Naive B cell (primary cell): ENCODE data around the gene HGF. TPM values are rescaled to one million over a fixed set of nuclear protein-coding genes. Genes with fewer than 3 reads are reported as not detected.
A peak's percentile ranks its signal among the peaks of the same experiment; 100 is the strongest.

Source experiments
- ATAC-seq, 2 donors: fragments of 150-1000 bp; cut with Tn5 transposase; 2 replicates each; pipeline ENCODE4 v1.10.0; 2021; ENCODE audit warnings: low read depth in 2 of 2, mild to moderate bottlenecking in 2 of 2, moderate library complexity in 2 of 2
- DNase-seq: peaks from one replicate; pipeline ENCODE4 v3.0.0; 2022
- H3K27ac Mint-ChIP-seq, 6 donors: one replicate each; pipeline ENCODE4 v1.8.0; 2020 to 2022; ENCODE audit warnings: mild to moderate bottlenecking in 6 of 6, mixed read lengths in 6 of 6, moderate library complexity in 5 of 6, inconsistent platforms in 2 of 6
- H3K27me3 Mint-ChIP-seq, 3 donors: one replicate each; pipeline ENCODE4 v1.8.0; 2021 to 2022; ENCODE audit warnings: mixed read lengths in 3 of 3, mild to moderate bottlenecking in 1 of 3
- H3K36me3 Mint-ChIP-seq, 2 donors: one replicate each; pipeline ENCODE4 v1.8.0; 2020 to 2022; ENCODE audit warnings: mixed read lengths in 2 of 2, inconsistent platforms in 1 of 2, mild to moderate bottlenecking in 1 of 2
- H3K4me1 Mint-ChIP-seq, 3 donors: one replicate each; pipeline ENCODE4 v1.8.0; 2020 to 2022; ENCODE audit warnings: mixed read lengths in 3 of 3, inconsistent platforms in 1 of 3, mild to moderate bottlenecking in 1 of 3, moderate library complexity in 1 of 3
- H3K4me3 Mint-ChIP-seq, 8 donors: one replicate each; pipeline ENCODE4 v1.8.0; 2020 to 2022; ENCODE audit warnings: mild to moderate bottlenecking in 8 of 8, mixed read lengths in 8 of 8, moderate library complexity in 8 of 8, inconsistent platforms in 2 of 8
- H3K9me3 Mint-ChIP-seq, 7 donors: one replicate each; pipeline ENCODE4 v1.8.0; 2020 to 2022; ENCODE audit warnings: mixed read lengths in 7 of 7, mild to moderate bottlenecking in 5 of 7, inconsistent platforms in 2 of 7, moderate library complexity in 1 of 7
- polyA plus RNA-seq, 6 donors: library from polyadenylated mRNA; unstranded; fragments of 300-500 nt; fragmentation: Illumina TruSeq; gene quantifications; one replicate each; pipeline ENCODE4 v1.2.3, GENCODE V29; 2021; ENCODE audit warnings: low read depth in 6 of 6

Gene HGF
- polyA plus RNA-seq, 6 donors from 2014 or later, result 0.31 to 0.53 TPM; not detected in 4

- no peak for DNase-seq
- no peak overlapping the region for H3K4me3 Mint-ChIP-seq
- H3K36me3 Mint-ChIP-seq, result no peaks in the 10 kb centered on the region
- H3K27me3 Mint-ChIP-seq, result no peaks in the 10 kb centered on the region
- peaks cover 0 to 4% (median 0%) of the 10 kb centered on the region in 7 donors for H3K9me3 Mint-ChIP-seq
- H3K27ac Mint-ChIP-seq, result no peak overlapping the region
- no peak for ATAC-seq
- H3K4me1 Mint-ChIP-seq, result no peaks in the 10 kb centered on the region
Measured at GRCh38 chr7:81676105-81676811, 93.6 kb downstream of the HGF start.

GRCh38 chr7:81674431-81674830 lies 95.4 kb downstream of the HGF start:
- DNase-seq, result no peak
- H3K4me1 Mint-ChIP-seq, result no peaks in the 10 kb centered on the region
- H3K36me3 Mint-ChIP-seq, result no peaks in the 10 kb centered on the region
- H3K4me3 Mint-ChIP-seq, result no peak overlapping the region
- no peaks in the 10 kb centered on the region for H3K9me3 Mint-ChIP-seq
- no peak for ATAC-seq
- no peak overlapping the region for H3K27ac Mint-ChIP-seq
- H3K27me3 Mint-ChIP-seq, result no peaks in the 10 kb centered on the region

- Mint-ChIP-seq H3K27me3 (no peaks in the 10 kb centered on the region), H3K27ac (no peak overlapping the region), H3K9me3 (no peaks in the 10 kb centered on the region), H3K4me3 (no peak overlapping the region), H3K4me1 (no peaks in the 10 kb centered on the region), H3K36me3 (no peaks in the 10 kb centered on the region)
- DNase-seq (no peak), ATAC-seq (no peak)
Measured at GRCh38 chr7:81672872-81673271, 97.0 kb downstream of the HGF start.

DNA sequence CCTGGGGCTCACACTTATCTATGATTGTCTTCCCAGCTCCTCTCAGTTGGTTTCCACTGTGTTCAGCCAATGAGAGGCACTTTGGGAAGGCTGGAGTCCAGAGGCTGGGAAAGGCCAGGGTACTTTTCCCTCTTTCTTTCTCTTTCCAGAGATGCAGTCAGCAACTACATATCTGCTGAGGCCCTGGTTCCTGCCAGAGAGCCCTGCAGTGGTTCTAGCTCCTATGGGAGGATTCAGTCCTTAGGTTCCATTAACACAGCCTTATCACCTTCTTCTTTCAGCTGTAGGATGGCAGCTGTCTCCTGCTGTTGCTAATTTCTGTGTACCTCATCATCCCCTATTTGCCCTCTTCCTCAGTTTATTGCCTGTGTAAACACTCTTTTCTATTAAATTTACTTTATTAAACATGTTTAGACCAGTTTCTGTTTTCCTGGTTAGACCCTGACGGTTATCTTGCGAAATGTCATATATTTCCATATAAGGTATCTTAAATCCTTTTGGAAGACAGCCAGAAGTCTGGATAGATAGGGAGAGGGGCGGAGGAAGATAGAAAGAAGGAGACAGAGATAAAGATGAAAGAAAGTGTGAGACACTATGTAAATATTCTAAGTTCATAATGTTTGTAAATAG lies 100.3 kb downstream of the HGF start:
- Mint-ChIP-seq H3K4me3 (no peak overlapping the region), H3K27ac (no peak overlapping the region), H3K36me3 (no peaks in the 10 kb centered on the region), H3K27me3 (no peaks in the 10 kb centered on the region), H3K9me3 (no peaks in the 10 kb centered on the region), H3K4me1 (no peaks in the 10 kb centered on the region)
- no peak for DNase-seq
- ATAC-seq, result no peak

DNA sequence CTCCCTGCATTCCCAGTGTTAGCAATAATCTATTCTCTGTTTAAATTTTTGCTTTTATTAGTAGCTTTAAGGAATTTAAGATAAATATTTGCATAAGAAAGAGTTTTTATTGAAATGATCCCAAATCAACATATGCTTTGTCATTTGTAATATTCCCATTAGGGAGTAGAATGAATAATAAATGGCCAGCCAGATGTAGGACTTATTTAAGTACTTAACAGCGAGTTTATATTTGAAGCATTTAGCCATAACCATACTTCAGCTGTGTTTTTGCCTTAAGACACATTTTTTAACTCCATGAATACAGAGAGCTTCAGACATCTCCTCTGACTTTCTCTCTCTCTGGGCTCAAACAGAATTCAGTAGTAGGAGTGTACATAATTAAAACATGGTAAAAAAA lies 103.6 kb downstream of the HGF start:
- Mint-ChIP-seq H3K27me3 (no peaks in the 10 kb centered on the region), H3K9me3 (no peaks in the 10 kb centered on the region), H3K4me3 (no peak overlapping the region), H3K36me3 (no peaks in the 10 kb centered on the region), H3K4me1 (no peaks in the 10 kb centered on the region), H3K27ac (no peak overlapping the region)
- ATAC-seq, result no peak
- no peak for DNase-seq

GRCh38 chr7:81665236-81665635 lies 104.6 kb downstream of the HGF start:
- no peak for DNase-seq
- no peak for ATAC-seq
- no peaks in the 10 kb centered on the region for H3K4me1 Mint-ChIP-seq
- no peaks in the 10 kb centered on the region for H3K27me3 Mint-ChIP-seq
- H3K27ac Mint-ChIP-seq, result no peak overlapping the region
- H3K9me3 Mint-ChIP-seq, result peaks cover 0 to 2% (median 0%) of the 10 kb centered on the region in 7 donors
- H3K36me3 Mint-ChIP-seq, result no peaks in the 10 kb centered on the region
- no peak overlapping the region for H3K4me3 Mint-ChIP-seq

GRCh38 chr7:81664304-81664703 lies 105.5 kb downstream of the HGF start:
- DNase-seq (no peak), ATAC-seq (no peak)
- no peak overlapping the region for H3K4me3 Mint-ChIP-seq
- H3K36me3 Mint-ChIP-seq, result no peaks in the 10 kb centered on the region
- H3K27ac Mint-ChIP-seq, result peak overlapping the region in 1 of 6 donors; percentile 6
- H3K4me1 Mint-ChIP-seq, result no peaks in the 10 kb centered on the region
- no peaks in the 10 kb centered on the region for H3K27me3 Mint-ChIP-seq
- peaks cover 0 to 2% (median 0%) of the 10 kb centered on the region in 7 donors for H3K9me3 Mint-ChIP-seq

DNA sequence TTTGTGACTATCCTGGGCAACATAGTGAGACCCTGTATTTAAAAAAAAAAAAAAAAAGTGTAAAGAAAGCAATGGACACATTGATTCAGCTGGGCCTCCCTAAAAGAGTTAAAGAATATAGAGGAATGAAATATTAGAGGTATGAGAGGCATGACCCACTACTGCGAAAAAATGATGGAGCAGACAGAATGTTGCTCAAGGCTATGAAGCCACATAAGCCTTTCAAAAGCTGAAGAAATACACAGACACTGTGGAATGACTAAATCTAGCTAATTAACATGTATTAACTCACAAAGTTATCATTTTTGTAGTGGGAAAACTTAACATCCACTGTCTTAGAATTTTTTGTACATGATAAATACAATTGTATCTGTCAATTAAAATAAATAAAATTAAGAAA lies 107.3 kb downstream of the HGF start:
- ATAC-seq (no peak), DNase-seq (no peak)
- Mint-ChIP-seq H3K4me1 (no peaks in the 10 kb centered on the region), H3K9me3 (peaks cover 0 to 4% (median 2%) of the 10 kb centered on the region in 7 donors), H3K27me3 (no peaks in the 10 kb centered on the region), H3K4me3 (no peak overlapping the region), H3K27ac (no peak overlapping the region), H3K36me3 (no peaks in the 10 kb centered on the region)

GRCh38 chr7:81659697-81660395 lies 110.0 kb downstream of the HGF start:
- ATAC-seq, result no peak

DNA sequence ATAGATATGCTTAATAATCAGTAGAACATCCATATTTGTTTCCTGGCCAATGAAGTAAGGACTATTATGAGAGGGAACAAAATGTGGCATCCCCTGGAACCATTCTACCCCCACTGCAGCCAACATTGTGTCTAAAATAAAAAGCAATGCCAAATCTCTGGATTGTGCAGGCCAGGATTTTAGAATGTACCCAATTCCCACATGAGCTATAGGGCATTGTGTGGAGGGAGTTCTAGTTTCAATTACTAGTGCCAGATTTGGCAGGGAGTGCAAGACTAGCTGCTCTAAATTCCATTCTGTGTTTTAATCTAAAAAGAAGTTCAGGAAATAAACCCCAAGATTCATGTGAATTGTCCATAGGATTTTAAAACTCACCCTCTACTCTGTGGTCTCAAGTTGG lies 112.3 kb downstream of the HGF start:
- ATAC-seq (no peak), DNase-seq (no peak)
- Mint-ChIP-seq H3K4me1 (no peaks in the 10 kb centered on the region), H3K27ac (no peak overlapping the region), H3K4me3 (no peak overlapping the region), H3K36me3 (no peaks in the 10 kb centered on the region), H3K9me3 (peaks cover 0 to 9% (median 2%) of the 10 kb centered on the region in 7 donors), H3K27me3 (no peaks in the 10 kb centered on the region)

More at GRCh38 chr7:81659697-81660395, 110.0 kb downstream of the HGF start:
- H3K4me1 Mint-ChIP-seq, result no peaks in the 10 kb centered on the region
- no peaks in the 10 kb centered on the region for H3K36me3 Mint-ChIP-seq
- H3K4me3 Mint-ChIP-seq, result no peak overlapping the region
- no peak for DNase-seq
- H3K9me3 Mint-ChIP-seq, result peaks cover 0 to 4% (median 2%) of the 10 kb centered on the region in 7 donors
- no peak overlapping the region for H3K27ac Mint-ChIP-seq
- no peaks in the 10 kb centered on the region for H3K27me3 Mint-ChIP-seq

DNA sequence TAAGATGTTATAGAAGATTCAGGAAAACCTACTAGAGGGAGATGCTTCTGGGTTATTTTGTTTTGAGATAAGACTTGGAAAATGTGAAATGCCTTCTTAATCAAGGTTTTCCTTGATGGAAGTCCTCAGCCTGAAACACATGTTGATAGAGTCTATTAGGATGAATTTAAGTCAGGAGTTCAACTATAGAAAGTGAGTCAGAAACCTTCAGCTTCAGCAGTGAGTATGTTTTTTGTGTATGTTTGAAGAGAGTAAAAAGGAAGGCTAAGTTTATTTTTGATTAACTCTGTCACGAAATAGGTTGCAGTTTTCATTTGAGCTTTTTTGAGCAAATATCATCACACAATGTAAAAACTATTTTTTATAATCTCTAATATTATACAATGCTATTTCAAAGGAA lies 114.6 kb downstream of the HGF start:
- Mint-ChIP-seq H3K9me3 (peaks cover 5 to 15% (median 11%) of the 10 kb centered on the region in 7 donors), H3K27me3 (no peaks in the 10 kb centered on the region), H3K27ac (no peak overlapping the region), H3K4me1 (no peaks in the 10 kb centered on the region), H3K36me3 (no peaks in the 10 kb centered on the region), H3K4me3 (no peak overlapping the region)
- DNase-seq (no peak), ATAC-seq (no peak)

- no peak overlapping the region for H3K27ac Mint-ChIP-seq
- DNase-seq, result no peak
- H3K27me3 Mint-ChIP-seq, result no peaks in the 10 kb centered on the region
- no peak overlapping the region for H3K4me3 Mint-ChIP-seq
- no peak for ATAC-seq
- no peaks in the 10 kb centered on the region for H3K4me1 Mint-ChIP-seq
- peaks cover 4 to 15% (median 10%) of the 10 kb centered on the region in 7 donors for H3K9me3 Mint-ChIP-seq
- H3K36me3 Mint-ChIP-seq, result no peaks in the 10 kb centered on the region
Measured at GRCh38 chr7:81652225-81652624, 117.6 kb downstream of the HGF start.
